IPS-15b (cell line): ENCODE data around the gene PAGE4.

Source experiments
- H3K27me3 ChIP-seq: one replicate; pipeline ENCODE4 v1.6.1; 2013; ENCODE audit warnings: low read length; ENCODE audit not compliant: control insufficient read depth, insufficient read depth
- H3K36me3 ChIP-seq: one replicate; pipeline ENCODE4 v1.6.1; 2013; ENCODE audit warnings: low read length; ENCODE audit not compliant: control insufficient read depth, insufficient read depth
- H3K4me1 ChIP-seq: one replicate; pipeline ENCODE4 v1.6.1; 2013; ENCODE audit warnings: mild to moderate bottlenecking, low read length; ENCODE audit not compliant: control insufficient read depth, insufficient read depth
- H3K4me3 ChIP-seq: one replicate; pipeline ENCODE4 v1.5.1; 2013; ENCODE audit warnings: low read depth, low read length
- H3K9ac ChIP-seq: one replicate; pipeline ENCODE4 v1.6.1; 2013; ENCODE audit warnings: low read depth, mild to moderate bottlenecking, low read length
- H3K9me3 ChIP-seq: one replicate; pipeline ENCODE4 v1.6.1; 2013; ENCODE audit warnings: mild to moderate bottlenecking, low read length; ENCODE audit not compliant: control insufficient read depth, insufficient read depth

Gene PAGE4

GRCh38 chrX:49829016-49829415 lies at the start of gene PAGE4:
TSS of gene PAGE4 (plus strand) at chrX:49829303. CDS start at chrX:49830429, 1,126 bp downstream.
- H3K4me3 ChIP-seq, result no peak within 1 kb of the TSS
- no peak within 1 kb of the TSS for H3K9ac ChIP-seq
- no peaks in the 10 kb centered on the region for H3K36me3 ChIP-seq
- H3K4me1 ChIP-seq, result no peaks in the 10 kb centered on the region
- no peaks in the 10 kb centered on the region for H3K27me3 ChIP-seq
- no peaks in the 10 kb centered on the region for H3K9me3 ChIP-seq

- Histone ChIP-seq H3K9ac (no peak overlapping the region), H3K36me3 (no peaks in the 10 kb centered on the region), H3K4me3 (no peak overlapping the region), H3K9me3 (no peaks in the 10 kb centered on the region), H3K4me1 (no peaks in the 10 kb centered on the region), H3K27me3 (no peaks in the 10 kb centered on the region)
These were observed 44.3 kb upstream of the PAGE4 start for GRCh38 chrX:49784747-49785280.

GRCh38 chrX:49792376-49792775 lies 36.7 kb upstream of the PAGE4 start:
- Histone ChIP-seq H3K9ac (no peak overlapping the region), H3K36me3 (no peaks in the 10 kb centered on the region), H3K4me3 (no peak overlapping the region), H3K27me3 (no peaks in the 10 kb centered on the region), H3K4me1 (no peaks in the 10 kb centered on the region), H3K9me3 (peaks cover under 1% of the 10 kb centered on the region)

GRCh38 chrX:49793686-49794085 lies 35.4 kb upstream of the PAGE4 start:
- Histone ChIP-seq H3K36me3 (no peaks in the 10 kb centered on the region), H3K9ac (no peak overlapping the region), H3K4me1 (no peaks in the 10 kb centered on the region), H3K27me3 (no peaks in the 10 kb centered on the region), H3K4me3 (no peak overlapping the region), H3K9me3 (peaks cover 4% of the 10 kb centered on the region)

- Histone ChIP-seq H3K4me1 (no peaks in the 10 kb centered on the region), H3K36me3 (no peaks in the 10 kb centered on the region), H3K9me3 (peaks cover 4% of the 10 kb centered on the region), H3K27me3 (no peaks in the 10 kb centered on the region), H3K9ac (no peak overlapping the region), H3K4me3 (no peak overlapping the region)
These were observed 29.3 kb upstream of the PAGE4 start for GRCh38 chrX:49799828-49800227.

GRCh38 chrX:49809891-49810632 lies 19.0 kb upstream of the PAGE4 start:
- H3K27me3 ChIP-seq, result no peaks in the 10 kb centered on the region
- no peaks in the 10 kb centered on the region for H3K36me3 ChIP-seq
- peaks cover 6% of the 10 kb centered on the region for H3K9me3 ChIP-seq
- no peak overlapping the region for H3K4me3 ChIP-seq
- H3K4me1 ChIP-seq, result no peaks in the 10 kb centered on the region
- H3K9ac ChIP-seq, result no peak overlapping the region

GRCh38 chrX:49812177-49812576 lies 16.9 kb upstream of the PAGE4 start:
- H3K4me1 ChIP-seq, result no peaks in the 10 kb centered on the region
- H3K9me3 ChIP-seq, result peaks cover 6% of the 10 kb centered on the region
- H3K4me3 ChIP-seq, result no peak overlapping the region
- no peaks in the 10 kb centered on the region for H3K36me3 ChIP-seq
- H3K9ac ChIP-seq, result no peak overlapping the region
- no peaks in the 10 kb centered on the region for H3K27me3 ChIP-seq

- H3K4me1 ChIP-seq, result no peaks in the 10 kb centered on the region
- no peaks in the 10 kb centered on the region for H3K36me3 ChIP-seq
- no peaks in the 10 kb centered on the region for H3K9me3 ChIP-seq
- no peaks in the 10 kb centered on the region for H3K27me3 ChIP-seq
- H3K9ac ChIP-seq, result no peak overlapping the region
- no peak overlapping the region for H3K4me3 ChIP-seq
These were observed 12.7 kb upstream of the PAGE4 start for GRCh38 chrX:49816435-49816834.

- Histone ChIP-seq H3K4me1 (no peaks in the 10 kb centered on the region), H3K9me3 (no peaks in the 10 kb centered on the region), H3K36me3 (no peaks in the 10 kb centered on the region), H3K4me3 (no peak overlapping the region), H3K9ac (no peak overlapping the region), H3K27me3 (no peaks in the 10 kb centered on the region)
These were observed 9.3 kb downstream of the PAGE4 start for GRCh38 chrX:49838374-49838773.

GRCh38 chrX:49840679-49841078 lies 11.6 kb downstream of the PAGE4 start:
- Histone ChIP-seq H3K27me3 (no peaks in the 10 kb centered on the region), H3K36me3 (no peaks in the 10 kb centered on the region), H3K4me3 (no peak overlapping the region), H3K4me1 (no peaks in the 10 kb centered on the region), H3K9ac (no peak overlapping the region), H3K9me3 (no peaks in the 10 kb centered on the region)

- Histone ChIP-seq H3K36me3 (no peaks in the 10 kb centered on the region), H3K9me3 (no peaks in the 10 kb centered on the region), H3K4me3 (no peak overlapping the region), H3K9ac (no peak overlapping the region), H3K4me1 (no peaks in the 10 kb centered on the region), H3K27me3 (no peaks in the 10 kb centered on the region)
These were observed 13.5 kb downstream of the PAGE4 start for GRCh38 chrX:49842621-49843020.

- Histone ChIP-seq H3K4me1 (no peaks in the 10 kb centered on the region), H3K9me3 (no peaks in the 10 kb centered on the region), H3K36me3 (no peaks in the 10 kb centered on the region), H3K4me3 (no peak overlapping the region), H3K9ac (no peak overlapping the region), H3K27me3 (no peaks in the 10 kb centered on the region)
These were observed 15.5 kb downstream of the PAGE4 start for GRCh38 chrX:49844611-49845010.
